Measurements from ENCODE around the gene GJA1.

GJA1 gene

GRCh38 chr6:121480099-121480713, 44.8 kb downstream of the GJA1 start:
- Histone ChIP-seq H3K36me3 (ENCODE audit: insufficient read depth, low read length) (no peaks in the 10 kb centered on the region), H3K4me2 (ENCODE audit: insufficient read depth, low read length) (no peak overlapping the region), H4K20me1 (ENCODE audit: insufficient read depth, low read length) (no peaks in the 10 kb centered on the region), H3K4me1 (ENCODE audit: insufficient read depth, low read length) (no peaks in the 10 kb centered on the region), H3K9me3 (ENCODE audit: insufficient read depth, low read length, severe bottlenecking) (no peaks in the 10 kb centered on the region), H3K4me3 (ENCODE audit: low read depth in 1 of 2, low read length in 2 of 2) (no peak overlapping the region), H3K27ac (ENCODE audit: low read length) (no peak overlapping the region), H3K27me3 (ENCODE audit: insufficient read depth, low read length, poor library complexity) (no peaks in the 10 kb centered on the region), H3K79me2 (ENCODE audit: insufficient read depth, low read length) (no peaks in the 10 kb centered on the region), H3K9ac (ENCODE audit: low read depth, low read length) (no peak overlapping the region), H2AFZ (ENCODE audit: low read depth, low read length) (no peak overlapping the region)
- DNase-seq (no peak), ATAC-seq (ENCODE audit: insufficient read depth, low read depth) (no peak)
- TF ChIP-seq EZH2 (IDR thresholded peaks at IDR 0.05; ENCODE audit: borderline replicate concordance, low read depth, low read length, severe bottlenecking) (no peak), CTCF (IDR thresholded peaks at IDR 0.05; ENCODE audit: borderline replicate concordance, extremely low read depth, low read length, poor library complexity, severe bottlenecking) (no peak)

- H2AFZ ChIP-seq (ENCODE audit: low read depth, low read length) = no peak overlapping the region
- TF ChIP-seq EZH2 (IDR thresholded peaks at IDR 0.05; ENCODE audit: borderline replicate concordance, low read depth, low read length, severe bottlenecking) = no peak
- TF ChIP-seq CTCF (IDR thresholded peaks at IDR 0.05; ENCODE audit: borderline replicate concordance, extremely low read depth, low read length, poor library complexity, severe bottlenecking) = no peak
- no peak overlapping the region for H3K9ac ChIP-seq (ENCODE audit: low read depth, low read length)
- H3K9me3 ChIP-seq (ENCODE audit: insufficient read depth, low read length, severe bottlenecking) = no peaks in the 10 kb centered on the region
- H3K79me2 ChIP-seq (ENCODE audit: insufficient read depth, low read length) = no peaks in the 10 kb centered on the region
- H4K20me1 ChIP-seq (ENCODE audit: insufficient read depth, low read length) = no peaks in the 10 kb centered on the region
- no peaks in the 10 kb centered on the region for H3K27me3 ChIP-seq (ENCODE audit: insufficient read depth, low read length, poor library complexity)
- H3K27ac ChIP-seq (ENCODE audit: low read length) = no peak overlapping the region
- ATAC-seq (ENCODE audit: insufficient read depth, low read depth) (no peak), DNase-seq (no peak)
- H3K4me2 ChIP-seq (ENCODE audit: insufficient read depth, low read length) = no peak overlapping the region
- no peak overlapping the region for H3K4me3 ChIP-seq (ENCODE audit: low read depth in 1 of 2, low read length in 2 of 2)
- H3K4me1 ChIP-seq (ENCODE audit: insufficient read depth, low read length) = no peaks in the 10 kb centered on the region
- H3K36me3 ChIP-seq (ENCODE audit: insufficient read depth, low read length) = no peaks in the 10 kb centered on the region
These were observed 46.7 kb downstream of the GJA1 start for GRCh38 chr6:121482004-121482693.

- no peak for ATAC-seq (ENCODE audit: insufficient read depth, low read depth)
- Histone ChIP-seq H3K4me1 (ENCODE audit: insufficient read depth, low read length) (no peaks in the 10 kb centered on the region), H3K79me2 (ENCODE audit: insufficient read depth, low read length) (no peaks in the 10 kb centered on the region), H3K4me3 (ENCODE audit: low read depth in 1 of 2, low read length in 2 of 2) (no peak overlapping the region), H3K27me3 (ENCODE audit: insufficient read depth, low read length, poor library complexity) (no peaks in the 10 kb centered on the region), H3K4me2 (ENCODE audit: insufficient read depth, low read length) (no peak overlapping the region), H4K20me1 (ENCODE audit: insufficient read depth, low read length) (no peaks in the 10 kb centered on the region), H3K9ac (ENCODE audit: low read depth, low read length) (no peak overlapping the region), H3K9me3 (ENCODE audit: insufficient read depth, low read length, severe bottlenecking) (no peaks in the 10 kb centered on the region), H2AFZ (ENCODE audit: low read depth, low read length) (no peak overlapping the region), H3K36me3 (ENCODE audit: insufficient read depth, low read length) (no peaks in the 10 kb centered on the region), H3K27ac (ENCODE audit: low read length) (no peak overlapping the region)
- no peak for TF ChIP-seq CTCF (IDR thresholded peaks at IDR 0.05; ENCODE audit: borderline replicate concordance, extremely low read depth, low read length, poor library complexity, severe bottlenecking)
- no peak for TF ChIP-seq EZH2 (IDR thresholded peaks at IDR 0.05; ENCODE audit: borderline replicate concordance, low read depth, low read length, severe bottlenecking)
- no peak for DNase-seq
These were observed 47.3 kb downstream of the GJA1 start for GRCh38 chr6:121482751-121483150.

Measured in DND-41 (cell line).